Prostate gland (tissue), 2 donors: ENCODE results near the gene NES.

Source experiments
- POLR2A ChIP-seq: fragments of 450-650 bp; IDR thresholded peaks from one replicate; pipeline ENCODE4 v1.6.1; 2016; ENCODE audit warnings: antibody characterized with exemption, mild to moderate bottlenecking
- POLR2AphosphoS5 ChIP-seq: sonication (generic); formaldehyde crosslinking; IDR thresholded peaks from one replicate; pipeline ENCODE4 v1.6.1; 2017; ENCODE audit warnings: antibody characterized with exemption
- TF ChIP-seq, protein P1 (sequence below), 4 experiments: fragments of 200-600 bp in 2 of 4; fragments of 450-650 bp in 2 of 4; sonication (generic) in 2 of 4; IDR thresholded peaks; 1 replicate in 3 of 4; 2 replicates in 1 of 4; pipeline ENCODE4 v1.5.1; 2016 to 2019; ENCODE audit warnings: antibody characterized with exemption in 4 of 4, mild to moderate bottlenecking in 2 of 4, moderate library complexity in 2 of 4

GRCh38 chr1:156658496-156658895 is 18.7 kb downstream of the NES start:
- TF ChIP-seq, protein P1, sequence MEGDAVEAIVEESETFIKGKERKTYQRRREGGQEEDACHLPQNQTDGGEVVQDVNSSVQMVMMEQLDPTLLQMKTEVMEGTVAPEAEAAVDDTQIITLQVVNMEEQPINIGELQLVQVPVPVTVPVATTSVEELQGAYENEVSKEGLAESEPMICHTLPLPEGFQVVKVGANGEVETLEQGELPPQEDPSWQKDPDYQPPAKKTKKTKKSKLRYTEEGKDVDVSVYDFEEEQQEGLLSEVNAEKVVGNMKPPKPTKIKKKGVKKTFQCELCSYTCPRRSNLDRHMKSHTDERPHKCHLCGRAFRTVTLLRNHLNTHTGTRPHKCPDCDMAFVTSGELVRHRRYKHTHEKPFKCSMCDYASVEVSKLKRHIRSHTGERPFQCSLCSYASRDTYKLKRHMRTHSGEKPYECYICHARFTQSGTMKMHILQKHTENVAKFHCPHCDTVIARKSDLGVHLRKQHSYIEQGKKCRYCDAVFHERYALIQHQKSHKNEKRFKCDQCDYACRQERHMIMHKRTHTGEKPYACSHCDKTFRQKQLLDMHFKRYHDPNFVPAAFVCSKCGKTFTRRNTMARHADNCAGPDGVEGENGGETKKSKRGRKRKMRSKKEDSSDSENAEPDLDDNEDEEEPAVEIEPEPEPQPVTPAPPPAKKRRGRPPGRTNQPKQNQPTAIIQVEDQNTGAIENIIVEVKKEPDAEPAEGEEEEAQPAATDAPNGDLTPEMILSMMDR (IDR thresholded peaks at IDR 0.05), result no peak
- TF ChIP-seq POLR2A (no peak), POLR2AphosphoS5 (no peak)
